Thoracic aorta (tissue), 2 donors: ENCODE measurements around the gene ASTN2. TPM values are rescaled to one million over a fixed set of nuclear protein-coding genes. Genes with fewer than 3 reads are reported as not detected.

Experiments used
- ATAC-seq: fragments of 150-250 bp; one replicate; pipeline ENCODE4 v1.8.0; 2017; ENCODE audit warnings: low read depth; ENCODE audit not compliant: insufficient number of reproducible peaks, low FRiP score
- DNase-seq: peaks from one replicate; pipeline ENCODE4 v3.0.0-alpha.2; 2020; ENCODE audit warnings: low spot score
- H3K27ac ChIP-seq, 2 donors: fragments of 200-600 bp; sonication (generic); 1 replicate in 1 of 2; 2 replicates in 1 of 2; pipeline ENCODE4 v1.5.1; 2016; ENCODE audit warnings: mild to moderate bottlenecking in 2 of 2, moderate library complexity in 2 of 2
- H3K27me3 ChIP-seq: fragments of 200-600 bp; sonication (generic); replicated peaks from 2 replicates; pipeline ENCODE4 v1.6.0; 2016; ENCODE audit warnings: mild to moderate bottlenecking; ENCODE audit not compliant: insufficient read depth
- H3K36me3 ChIP-seq: fragments of 200-600 bp; sonication (generic); one replicate; pipeline ENCODE4 v1.5.1; 2016
- H3K4me1 ChIP-seq, 2 donors: fragments of 200-600 bp; sonication (generic); 1 replicate in 1 of 2; 2 replicates in 1 of 2; pipeline versions ENCODE4 v1.5.1 to v1.6.0; 2016; ENCODE audit warnings: low read depth in 2 of 2, mild to moderate bottlenecking in 1 of 2; ENCODE audit not compliant: control insufficient read depth in 1 of 2
- H3K4me3 ChIP-seq: fragments of 200-600 bp; sonication (generic); 2 replicates; pipeline ENCODE4 v1.5.1; 2016; ENCODE audit warnings: mild to moderate bottlenecking
- H3K9me3 ChIP-seq: fragments of 200-600 bp; sonication (generic); 2 replicates; pipeline ENCODE4 v1.5.1; 2016
- CTCF ChIP-seq: fragments of 200-600 bp; sonication (generic); IDR thresholded peaks from one replicate; pipeline ENCODE4 v1.5.1; 2019; ENCODE audit warnings: antibody characterized with exemption
- total RNA-seq, 2 donors: library from RNA; depleted of rRNA; stranded (reverse); fragments of >200 nt; gene quantifications; one replicate each; pipeline versions ENCODE4 v1.1.0 to v1.2.3, GENCODE V29; 2016

ASTN2 gene
- total RNA-seq, 2 donors from 2014 or later: 6.8 to 7.1 TPM

GRCh38 chr9:117046666-117047327 lies 368.1 kb downstream of the ASTN2 start:
- no peak overlapping the region for H3K27ac ChIP-seq
- no peak for ATAC-seq
- H3K27me3 ChIP-seq: no peaks in the 10 kb centered on the region
- no peak for DNase-seq
- no peak for TF ChIP-seq CTCF
- no peaks in the 10 kb centered on the region for H3K36me3 ChIP-seq
- H3K4me1 ChIP-seq: no peaks in the 10 kb centered on the region
- no peaks in the 10 kb centered on the region for H3K9me3 ChIP-seq
- no peak overlapping the region for H3K4me3 ChIP-seq

GRCh38 chr9:117044241-117044640 lies 370.6 kb downstream of the ASTN2 start:
- H3K36me3 ChIP-seq: no peaks in the 10 kb centered on the region
- no peaks in the 10 kb centered on the region for H3K9me3 ChIP-seq
- H3K4me3 ChIP-seq: no peak overlapping the region
- no peak overlapping the region for H3K27ac ChIP-seq
- H3K4me1 ChIP-seq: no peaks in the 10 kb centered on the region
- TF ChIP-seq CTCF: no peak
- DNase-seq (no peak), ATAC-seq (no peak)
- no peaks in the 10 kb centered on the region for H3K27me3 ChIP-seq

- ATAC-seq: no peak
- no peaks in the 10 kb centered on the region for H3K9me3 ChIP-seq
- no peaks in the 10 kb centered on the region for H3K27me3 ChIP-seq
Observed at GRCh38 chr9:117043159-117043558, 371.7 kb downstream of the ASTN2 start.

GRCh38 chr9:117035546-117035945 lies 379.3 kb downstream of the ASTN2 start:
- H3K4me1 ChIP-seq: no peaks in the 10 kb centered on the region
- DNase-seq: no peak
- no peaks in the 10 kb centered on the region for H3K9me3 ChIP-seq
- H3K4me3 ChIP-seq: no peak overlapping the region
- H3K27ac ChIP-seq: no peak overlapping the region
- H3K36me3 ChIP-seq: no peaks in the 10 kb centered on the region
- H3K27me3 ChIP-seq: no peaks in the 10 kb centered on the region
- no peak for TF ChIP-seq CTCF
- no peak for ATAC-seq

More at GRCh38 chr9:117043159-117043558, 371.7 kb downstream of the ASTN2 start:
- DNase-seq: no peak
- Histone ChIP-seq H3K36me3 (no peaks in the 10 kb centered on the region), H3K27ac (no peak overlapping the region), H3K4me1 (no peaks in the 10 kb centered on the region), H3K4me3 (no peak overlapping the region)
- TF ChIP-seq CTCF: no peak

GRCh38 chr9:117034866-117035265 lies 380.0 kb downstream of the ASTN2 start:
- Histone ChIP-seq H3K4me3 (no peak overlapping the region), H3K36me3 (no peaks in the 10 kb centered on the region), H3K4me1 (no peaks in the 10 kb centered on the region), H3K27me3 (no peaks in the 10 kb centered on the region), H3K9me3 (no peaks in the 10 kb centered on the region), H3K27ac (no peak overlapping the region)
- no peak for ATAC-seq
- no peak for DNase-seq
- no peak for TF ChIP-seq CTCF
